HG03460 (cell line): ENCODE measurements around the gene MYO18A.
"Not testable (repeated sequence)": the region's sequence is repeated elsewhere in the genome, so short reads cannot be mapped to it uniquely, and the experiment has no call there.

Source experiments
- ATAC-seq: cut with Tn5 transposase; IDR thresholded peaks from one replicate; pipeline ENCODE4 v1.9.1; 2021; ENCODE audit not compliant: unreplicated experiment

The MYO18A gene

GRCh38 chr17:29180034-29180787 is at the start of gene MYO18A:
TSS of gene MYO18A (minus strand) at chr17:29180398. CDS start at chr17:29166940, 13,458 bp downstream.
- ATAC-seq = peak; percentile 76

DNA sequence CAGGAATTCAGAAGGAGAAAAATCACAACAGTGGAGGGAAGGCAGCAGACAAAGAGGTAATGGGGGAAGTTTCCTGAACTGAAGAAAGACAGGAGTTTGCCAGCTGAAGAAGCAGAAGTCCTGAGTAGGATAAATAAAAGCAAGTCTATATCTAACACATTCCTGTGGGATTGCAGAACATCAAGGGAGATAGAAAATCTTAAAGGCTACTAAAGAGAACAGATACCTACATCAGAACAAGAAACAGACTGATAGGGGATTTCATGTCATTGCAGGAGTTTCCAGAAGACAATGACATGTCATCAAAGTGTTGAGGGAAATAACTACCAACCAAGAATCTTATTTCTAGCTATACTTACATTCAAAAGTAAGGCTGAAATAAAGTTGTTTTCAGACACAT is 45.2 kb upstream of the MYO18A start:
- ATAC-seq = no peak

DNA sequence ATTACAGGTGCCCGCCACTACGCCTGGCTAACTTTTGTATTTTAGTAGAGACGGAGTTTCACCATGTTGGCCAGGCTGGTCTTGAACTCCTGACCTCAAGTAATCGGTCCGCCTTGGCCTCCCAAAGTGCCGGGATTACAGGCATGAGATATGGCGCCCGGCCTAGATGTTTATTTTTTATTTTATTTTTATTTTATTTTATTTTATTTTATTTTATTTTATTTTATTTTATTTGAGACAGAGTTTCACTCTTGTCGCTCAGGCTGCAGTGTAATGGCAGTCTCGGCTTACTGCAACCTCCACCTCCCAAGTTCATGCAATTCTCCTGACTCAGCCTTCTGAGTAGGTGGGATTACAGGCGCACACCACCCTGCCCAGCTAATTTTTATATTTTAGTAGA is 41.1 kb upstream of the MYO18A start:
- ATAC-seq = not testable (repeated sequence)

GRCh38 chr17:29219378-29220047 is 39.3 kb upstream of the MYO18A start:
- ATAC-seq = no peak

DNA sequence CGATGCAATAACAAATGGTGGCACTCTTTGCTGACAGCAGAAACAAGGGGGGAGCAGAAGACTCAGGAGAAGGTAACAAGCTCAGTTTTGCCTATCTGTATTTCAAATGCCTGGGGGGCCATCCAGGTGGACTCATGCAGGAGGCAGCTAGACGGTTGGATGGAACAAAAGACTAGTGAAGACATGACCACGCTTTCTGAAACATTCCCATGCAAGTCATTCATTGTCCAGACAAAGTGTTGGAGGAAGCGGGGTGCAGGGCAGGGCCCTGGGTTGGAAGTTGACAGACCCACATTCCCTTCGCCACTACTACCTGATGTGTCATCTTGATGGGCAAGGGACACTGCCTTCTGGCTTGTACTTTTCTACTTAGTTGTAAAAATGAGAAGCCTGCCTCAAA is 36.7 kb upstream of the MYO18A start:
- ATAC-seq = no peak

DNA sequence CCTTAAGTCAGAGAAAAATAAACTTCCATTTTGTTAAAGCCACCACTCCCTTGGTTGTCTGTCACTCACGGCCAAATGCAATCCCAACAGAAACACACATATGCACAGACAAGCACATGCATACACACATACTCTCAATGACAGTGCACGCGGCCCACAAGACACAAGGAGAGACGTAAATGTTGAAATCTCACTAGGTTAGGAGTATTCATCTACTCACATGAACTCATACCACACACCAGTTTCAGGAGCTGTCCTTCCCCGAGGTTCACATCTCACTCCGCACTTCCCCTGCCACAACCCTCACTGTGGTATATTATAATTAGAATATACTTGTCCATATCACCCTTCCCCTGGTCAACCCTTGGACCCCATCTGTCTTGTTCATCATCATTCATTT is 36.0 kb upstream of the MYO18A start:
- ATAC-seq = no peak

DNA sequence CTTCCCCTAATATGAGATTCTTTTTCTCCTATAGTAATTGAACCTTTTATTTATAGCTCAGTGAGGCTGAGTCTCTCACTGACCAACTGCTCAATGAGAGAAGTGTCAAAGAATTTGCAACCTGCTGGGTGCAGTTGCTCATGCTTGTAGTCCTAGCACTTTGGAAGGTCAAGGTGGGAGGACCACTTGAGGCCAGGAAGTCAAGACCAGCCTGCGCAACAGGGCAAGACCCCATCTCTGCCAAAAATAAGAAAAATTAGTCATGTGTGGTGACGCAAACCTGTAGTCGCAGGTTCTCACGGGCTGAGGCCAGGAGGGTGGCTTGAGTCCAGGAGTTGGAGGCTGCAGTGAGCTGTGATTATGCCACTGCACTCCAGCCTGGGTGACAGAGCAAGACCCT is 35.5 kb upstream of the MYO18A start:
- no peak for ATAC-seq

DNA sequence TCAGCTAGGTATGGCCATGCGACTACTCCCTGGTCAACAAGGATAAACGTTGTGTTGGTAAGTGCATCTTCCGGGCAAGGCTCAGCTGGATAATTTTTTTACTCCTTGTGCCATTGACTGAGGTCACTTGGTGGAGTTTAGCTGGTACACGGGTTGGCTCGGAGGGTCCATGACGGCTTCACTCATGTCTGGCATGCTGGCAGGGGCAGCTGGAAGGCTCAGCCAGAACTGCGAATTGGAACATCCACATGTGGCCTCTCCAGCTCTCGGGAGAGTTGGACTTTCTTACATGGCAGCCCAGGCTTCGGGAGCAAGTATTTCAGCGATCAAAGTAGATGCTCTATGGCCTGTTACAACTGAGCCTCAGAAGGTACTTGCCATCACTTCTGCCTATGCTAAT is 35.0 kb upstream of the MYO18A start:
- no peak for ATAC-seq

DNA sequence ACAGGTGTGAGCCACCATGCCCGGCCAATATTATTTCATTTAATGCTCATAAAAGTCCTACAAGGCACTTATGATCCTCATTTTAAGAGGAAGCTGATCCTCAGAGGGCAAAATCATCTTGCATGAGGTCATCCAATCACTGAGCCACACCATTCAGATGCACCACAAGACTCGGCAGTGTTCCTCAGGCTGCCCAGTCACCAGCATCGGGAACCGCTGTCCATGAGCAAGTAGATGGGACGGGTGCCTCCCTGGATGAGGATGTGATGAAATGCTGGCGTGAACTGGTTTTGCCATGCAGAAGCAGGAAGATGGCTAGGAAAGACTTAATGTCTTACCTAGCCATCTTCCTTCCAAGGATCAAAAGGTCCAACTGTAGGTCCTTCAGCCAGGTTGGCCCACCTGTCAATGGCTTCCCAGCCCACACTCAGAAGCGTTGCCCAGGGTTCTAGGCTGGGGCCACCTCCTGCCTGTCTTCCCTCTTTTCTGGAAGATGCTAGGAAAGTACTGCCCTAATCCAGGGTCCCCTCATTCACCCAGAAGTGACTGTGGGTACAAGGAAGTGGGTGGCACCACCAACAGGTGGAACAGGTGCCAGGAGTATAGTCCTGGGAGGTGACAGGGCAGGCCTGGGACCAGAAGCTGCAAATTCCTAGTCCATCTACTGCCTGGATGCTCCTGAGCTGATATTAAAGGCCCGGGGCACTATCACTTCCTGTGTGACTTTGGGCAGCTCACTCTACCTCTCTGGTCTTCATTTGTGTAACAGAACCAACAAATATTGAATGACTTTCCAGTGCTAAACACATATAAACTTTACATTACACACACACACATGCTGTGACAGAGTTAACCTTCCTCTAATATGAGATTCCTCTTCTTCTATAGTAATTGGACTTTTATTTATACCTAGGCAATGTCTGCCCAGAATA is 34.3 kb upstream of the MYO18A start:
- no peak for ATAC-seq

DNA sequence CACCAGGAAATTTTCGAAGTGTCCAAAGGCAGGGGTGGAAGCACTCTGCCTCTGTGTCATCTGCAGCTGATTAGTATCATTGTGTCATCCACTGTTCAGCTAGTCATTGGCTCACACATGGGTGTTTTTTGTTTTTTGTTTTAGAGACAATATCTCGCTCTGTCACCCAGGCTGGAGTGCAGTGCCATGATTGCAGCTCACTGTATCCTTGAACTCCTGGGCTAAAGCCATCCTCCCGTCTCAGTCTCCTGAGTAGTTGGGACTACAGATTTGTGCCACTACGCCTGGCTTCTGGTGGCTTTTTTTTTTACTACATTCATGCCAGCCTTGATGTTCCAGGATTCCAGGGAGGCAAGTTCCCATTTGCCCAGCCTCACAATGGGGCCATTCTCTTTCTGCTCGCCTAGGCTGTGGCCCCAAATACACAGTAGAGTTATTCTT is 32.5 kb upstream of the MYO18A start:
- no peak for ATAC-seq

GRCh38 chr17:29212094-29212631 is 32.0 kb upstream of the MYO18A start:
- ATAC-seq = no peak

DNA sequence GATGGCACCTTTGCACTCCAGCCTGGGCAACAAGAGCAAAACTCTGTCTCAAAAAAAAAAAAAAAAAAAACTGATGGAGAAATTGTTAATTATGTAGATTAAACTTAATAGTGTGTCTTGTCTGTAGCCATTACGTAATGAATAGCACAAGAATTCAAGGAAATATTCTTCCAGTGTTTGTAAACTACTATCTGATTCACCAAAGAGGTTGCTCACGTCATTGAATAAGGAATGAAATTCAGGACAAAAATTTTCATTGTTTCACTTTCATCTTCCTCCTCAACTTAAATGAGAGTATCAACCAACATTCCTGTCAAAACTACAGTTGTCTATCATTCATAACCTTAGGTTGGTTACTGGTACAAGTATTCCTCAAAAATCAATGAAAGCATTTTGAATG is 30.7 kb upstream of the MYO18A start:
- ATAC-seq = no peak

GRCh38 chr17:29209073-29209472 is 28.9 kb upstream of the MYO18A start:
- no peak for ATAC-seq

- no peak for ATAC-seq
Observed at GRCh38 chr17:29207975-29208374, 27.8 kb upstream of the MYO18A start.

DNA sequence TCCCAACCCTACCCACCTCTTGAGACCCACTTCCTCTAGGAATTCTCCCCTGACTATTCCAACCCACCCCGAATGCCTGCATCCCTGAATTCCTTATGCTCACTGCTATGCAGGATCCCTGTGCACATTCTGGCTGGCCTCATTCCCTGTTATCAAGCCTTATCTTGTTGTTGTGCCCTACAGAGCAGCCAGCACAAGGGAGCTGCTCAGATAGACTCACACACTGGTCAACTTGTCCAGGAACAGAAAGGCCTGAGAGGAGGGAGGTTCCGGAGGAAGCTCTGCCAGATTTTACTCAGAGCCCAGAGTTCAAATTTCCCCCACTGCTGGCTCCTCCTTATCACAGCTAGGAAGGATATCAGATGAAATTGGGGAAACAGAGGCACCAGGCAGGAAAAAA is 24.8 kb upstream of the MYO18A start:
- no peak for ATAC-seq

DNA sequence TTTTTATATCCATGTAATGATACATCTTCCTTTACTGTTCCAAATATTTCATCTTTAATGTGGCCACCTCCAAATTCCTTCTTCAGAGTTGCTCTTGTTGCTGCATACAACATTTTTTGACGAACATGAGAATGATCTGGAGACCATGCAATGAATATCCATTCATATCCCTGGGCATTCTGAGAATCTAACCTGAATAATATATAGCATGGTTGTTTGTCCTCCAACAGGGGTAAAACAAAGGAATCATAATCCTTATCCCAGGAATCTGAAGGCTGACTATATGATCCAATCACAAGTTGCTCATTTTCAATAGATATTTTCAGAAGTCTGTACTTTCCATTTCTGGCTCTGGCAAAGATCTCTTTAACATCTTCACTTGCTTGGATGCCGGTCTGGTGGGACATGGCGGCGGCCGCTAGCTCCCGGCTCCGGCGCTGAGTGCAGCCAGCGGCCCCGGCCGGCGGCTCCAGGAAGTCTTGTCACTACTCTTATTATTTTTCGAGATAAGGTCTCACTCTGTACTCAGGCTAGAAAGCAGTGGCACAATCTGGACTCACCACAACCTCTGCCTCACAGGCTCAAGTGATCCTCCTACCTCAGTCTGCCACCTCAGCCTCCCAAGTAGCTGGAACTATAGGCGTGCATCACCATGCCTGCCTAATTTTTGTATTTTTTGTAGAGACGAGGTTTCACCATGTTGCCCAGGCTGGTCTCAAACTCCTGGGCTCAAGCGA is 24.0 kb upstream of the MYO18A start:
- ATAC-seq = not testable (repeated sequence)

GRCh38 chr17:29197516-29198272 is 17.5 kb upstream of the MYO18A start:
- ATAC-seq = no peak

GRCh38 chr17:29196769-29197515 is 16.7 kb upstream of the MYO18A start:
- ATAC-seq = no peak

- no peak for ATAC-seq
Observed at GRCh38 chr17:29195465-29196081, 15.4 kb upstream of the MYO18A start.
